MM.1S (cell line): ENCODE data around the gene PTPRA.

Source experiments
- DNase-seq: peaks from one replicate; pipeline ENCODE4 v3.0.0-alpha.2; 2015
- H2AFZ ChIP-seq: fragments of 300-600 bp; sonication (generic); 2 replicates; pipeline ENCODE4 v1.6.0; 2016; ENCODE audit warnings: antibody characterized with exemption, low read length
- H3F3A ChIP-seq: fragments of 300-600 bp; sonication (generic); 2 replicates; pipeline ENCODE4 v1.6.1; 2016; ENCODE audit warnings: mild to moderate bottlenecking, antibody characterized with exemption, low read length, moderate library complexity, mixed read lengths; ENCODE audit not compliant: insufficient read depth
- H3K27ac ChIP-seq: fragments of 300-600 bp; sonication (generic); 2 replicates; pipeline ENCODE4 v1.5.1; 2016; ENCODE audit warnings: mild to moderate bottlenecking, low read length
- H3K27me3 ChIP-seq: fragments of 300-600 bp; sonication (generic); replicated peaks from 2 replicates; pipeline ENCODE4 v1.6.0; 2016; ENCODE audit warnings: low read length; ENCODE audit not compliant: insufficient read depth
- H3K36me3 ChIP-seq: fragments of 300-600 bp; sonication (generic); replicated peaks from 2 replicates; pipeline ENCODE4 v1.6.1; 2016; ENCODE audit warnings: mild to moderate bottlenecking, low read length, mixed read lengths; ENCODE audit not compliant: insufficient read depth
- H3K4me1 ChIP-seq: fragments of 300-600 bp; sonication (generic); 2 replicates; pipeline ENCODE4 v1.6.1; 2016; ENCODE audit warnings: low read length, mixed read lengths
- H3K4me2 ChIP-seq: fragments of 300-600 bp; sonication (generic); 2 replicates; pipeline ENCODE4 v1.6.0; 2016; ENCODE audit warnings: low read depth, low read length
- H3K4me3 ChIP-seq: fragments of 300-600 bp; sonication (generic); 2 replicates; pipeline ENCODE4 v1.5.1; 2016; ENCODE audit warnings: low read length, mixed read lengths
- H3K79me2 ChIP-seq: fragments of 300-600 bp; sonication (generic); 2 replicates; pipeline ENCODE4 v1.6.1; 2016; ENCODE audit warnings: mixed run types, low read length, mixed read lengths
- H3K9ac ChIP-seq: fragments of 300-600 bp; sonication (generic); 2 replicates; pipeline ENCODE4 v1.6.1; 2016; ENCODE audit warnings: low read length, mixed read lengths
- H3K9me2 ChIP-seq: fragments of 300-600 bp; sonication (generic); replicated peaks from 2 replicates; pipeline ENCODE4 v1.6.1; 2016; ENCODE audit warnings: mild to moderate bottlenecking, low read length, mixed read lengths; ENCODE audit not compliant: insufficient read depth
- H3K9me3 ChIP-seq: fragments of 300-600 bp; sonication (generic); replicated peaks from 2 replicates; pipeline ENCODE4 v1.6.1; 2016; ENCODE audit warnings: mild to moderate bottlenecking, low read length, mixed read lengths; ENCODE audit not compliant: insufficient read depth
- H4K20me1 ChIP-seq: fragments of 300-600 bp; sonication (generic); 2 replicates; pipeline ENCODE4 v1.6.1; 2016; ENCODE audit warnings: mild to moderate bottlenecking, low read length, moderate library complexity, mixed read lengths; ENCODE audit not compliant: insufficient read depth
- CTCF ChIP-seq: fragments of 300-600 bp; sonication (generic); IDR thresholded peaks from 2 replicates; pipeline ENCODE4 v1.5.1; 2016; ENCODE audit warnings: antibody characterized with exemption, low read length, mixed read lengths
- EZH2 ChIP-seq: fragments of 300-600 bp; sonication (generic); optimal IDR thresholded peaks from 2 replicates; pipeline ENCODE3; 2017; ENCODE audit warnings: low read depth, mild to moderate bottlenecking, antibody characterized with exemption, low read length, mixed read lengths
- EZH2phosphoT487 ChIP-seq: fragments of 300-600 bp; sonication (generic); IDR thresholded peaks from 2 replicates; pipeline ENCODE4 v1.6.1; 2018; ENCODE audit warnings: antibody characterized with exemption, low read length

PTPRA gene

GRCh38 chr20:3045042-3045815, 171.9 kb downstream of the PTPRA start:
- Histone ChIP-seq H3K4me2 (peak overlapping the region; percentile 85), H3K27ac (peak overlapping the region; percentile 44; the same call in 1 of the 2 replicates), H3K4me1 (0 out of 2 replicates have a peak, but pooled peaks cover under 1% of the 10 kb centered on the region), H3K4me3 (peak overlapping the region; percentile 99), H2AFZ (peak overlapping the region; percentile 97), H3K9me3 (no peaks in the 10 kb centered on the region), H3K79me2 (peaks cover 16% of the 10 kb centered on the region), H3F3A (no peaks in the 10 kb centered on the region; the same call in 1 of the 2 replicates), H3K9me2 (no peaks in the 10 kb centered on the region), H3K9ac (peak overlapping the region; percentile 81), H4K20me1 (no peaks in the 10 kb centered on the region), H3K27me3 (no peaks in the 10 kb centered on the region), H3K36me3 (peaks cover 7% of the 10 kb centered on the region; the same call in 1 of the 2 replicates)
- DNase-seq = peak; percentile 67
- TF ChIP-seq EZH2 (no peak), EZH2phosphoT487 (no peak), CTCF (no peak)

- Histone ChIP-seq H3K9me3 (no peaks in the 10 kb centered on the region), H3K79me2 (peaks cover 16% of the 10 kb centered on the region), H3K27me3 (no peaks in the 10 kb centered on the region), H2AFZ (peak within 1 kb of the TSS; percentile 97), H3K4me3 (peak within 1 kb of the TSS; percentile 99), H3K36me3 (peaks cover 7% of the 10 kb centered on the region; the same call in 1 of the 2 replicates), H3K4me1 (peaks cover 8% of the 10 kb centered on the region; the same call in 1 of the 2 replicates), H3K27ac (peak within 1 kb of the TSS; percentile 44; the same call in 1 of the 2 replicates), H4K20me1 (no peaks in the 10 kb centered on the region), H3K9ac (peak within 1 kb of the TSS; percentile 81), H3F3A (peaks cover 5% of the 10 kb centered on the region), H3K9me2 (no peaks in the 10 kb centered on the region), H3K4me2 (peak within 1 kb of the TSS; percentile 85)
- DNase-seq = peak; percentile 92
- TF ChIP-seq EZH2 (no peak), EZH2phosphoT487 (no peak)
Observed at GRCh38 chr20:3045816-3046676, 172.8 kb downstream of the PTPRA start, which contains the start of gene MRPS26. TSS of gene MRPS26 (plus strand) at chr20:3046052. CDS start at chr20:3046069, 17 bp downstream.

- Histone ChIP-seq H3K4me1 (peaks cover 16% of the 10 kb centered on the region; the same call in 1 of the 2 replicates), H3K4me2 (peak overlapping the region; percentile 85), H3K9me3 (no peaks in the 10 kb centered on the region), H3F3A (peaks cover 6% of the 10 kb centered on the region), H3K4me3 (peak overlapping the region; percentile 99), H3K27ac (no peak overlapping the region), H3K79me2 (peaks cover 16% of the 10 kb centered on the region), H3K36me3 (peaks cover 7% of the 10 kb centered on the region; the same call in 1 of the 2 replicates), H3K9me2 (no peaks in the 10 kb centered on the region), H3K9ac (peak overlapping the region; percentile 81), H2AFZ (peak overlapping the region; percentile 97), H3K27me3 (no peaks in the 10 kb centered on the region), H4K20me1 (no peaks in the 10 kb centered on the region)
- no peak for TF ChIP-seq EZH2
- TF ChIP-seq EZH2phosphoT487 = no peak
- TF ChIP-seq CTCF = no peak
- no peak for DNase-seq
Observed at GRCh38 chr20:3046677-3047462, 173.6 kb downstream of the PTPRA start.
